ENCODE measurements around the gene TNF. TPM values are rescaled to one million over a fixed set of nuclear protein-coding genes. Genes with fewer than 3 reads are reported as not detected.

Gene TNF
- total RNA-seq, 1 experiment from 2014 or later = not detected

DNA sequence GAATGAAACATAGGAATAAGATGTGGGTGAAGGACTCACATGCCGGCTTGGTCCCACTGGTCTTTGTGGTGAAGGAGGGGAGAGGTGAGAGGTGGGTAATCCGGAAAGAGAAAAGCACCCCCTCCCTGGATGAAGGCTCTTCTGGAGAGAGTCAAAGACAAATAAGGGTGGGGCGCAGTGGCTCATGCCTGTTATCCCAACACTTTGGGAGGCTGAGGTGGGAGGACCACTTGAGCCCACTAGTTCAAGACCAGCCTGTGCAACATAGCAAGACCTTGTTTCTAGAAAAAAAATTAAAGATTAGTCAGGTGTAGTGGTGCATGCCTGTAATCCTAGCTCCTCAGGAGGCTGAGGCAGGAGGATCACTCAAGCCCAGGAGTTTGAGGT, 3.7 kb downstream of the TNF start:
- Mint-ChIP-seq H3K4me3 (peak overlapping the region in 1 of 2 experiments; percentile 31; a peak in 1 of 5 replicates), H3K9me3 (no peaks in the 10 kb centered on the region; a peak in 1 of 5 replicates), H3K4me1 (peaks cover 32 to 35% of the 10 kb centered on the region in 2 experiments), H3K27ac (no peak overlapping the region; a peak in 1 of 7 replicates), H3K27me3 (ENCODE audit: low read depth) (peaks cover 45% of the 10 kb centered on the region), H3K36me3 (ENCODE audit: insufficient read depth in 1 of 3, low read depth in 3 of 3) (no peaks in the 10 kb centered on the region)
- H3K27ac ChIP-seq (ENCODE audit: insufficient read length, low read depth, low read length) = no peak overlapping the region
- H3K18ac ChIP-seq (ENCODE audit: insufficient read length, low read depth, low read length) = no peak overlapping the region
- no peaks in the 10 kb centered on the region for H3K9me3 ChIP-seq (ENCODE audit: control insufficient read depth, low read depth, low read length)
- H3K4me1 ChIP-seq (ENCODE audit: insufficient read depth, low read length) = peaks cover 2% of the 10 kb centered on the region; the same call in 1 of the 2 replicates
- H2BK5ac ChIP-seq (ENCODE audit: insufficient read length, low read length) = no peak overlapping the region
- no peak overlapping the region for H3K9ac ChIP-seq (ENCODE audit: extremely low read depth, insufficient read length, low read length)
- no peaks in the 10 kb centered on the region for H3K79me2 ChIP-seq (ENCODE audit: insufficient read depth, low read length)
- H3K23ac ChIP-seq (ENCODE audit: insufficient read length, low read depth, low read length) = no peak overlapping the region
- H3K4me2 ChIP-seq (ENCODE audit: insufficient read depth, insufficient read length, low read length) = no peak overlapping the region
- no peak overlapping the region for H4K91ac ChIP-seq (ENCODE audit: insufficient read length, low read depth, low read length)
- no CpG with 5 or more reads among the region's 3 CpGs for WGBS (ENCODE audit: extremely low coverage, insufficient read length, low lambda C conversion rate)
- no peak overlapping the region for H2BK20ac ChIP-seq (ENCODE audit: low read depth, low read length, poor library complexity, severe bottlenecking)
- H2AK5ac ChIP-seq (ENCODE audit: insufficient read length, low read length) = no peak overlapping the region
- no peaks in the 10 kb centered on the region for H4K20me1 ChIP-seq (ENCODE audit: control insufficient read depth, insufficient read depth, insufficient read length)
- H3K4ac ChIP-seq (ENCODE audit: low read depth, low read length) = no peak overlapping the region
- H2BK120ac ChIP-seq (ENCODE audit: low read depth, low read length, poor library complexity, severe bottlenecking) = no peak overlapping the region
- DNase-seq = no peak
- TF ChIP-seq, protein P1, sequence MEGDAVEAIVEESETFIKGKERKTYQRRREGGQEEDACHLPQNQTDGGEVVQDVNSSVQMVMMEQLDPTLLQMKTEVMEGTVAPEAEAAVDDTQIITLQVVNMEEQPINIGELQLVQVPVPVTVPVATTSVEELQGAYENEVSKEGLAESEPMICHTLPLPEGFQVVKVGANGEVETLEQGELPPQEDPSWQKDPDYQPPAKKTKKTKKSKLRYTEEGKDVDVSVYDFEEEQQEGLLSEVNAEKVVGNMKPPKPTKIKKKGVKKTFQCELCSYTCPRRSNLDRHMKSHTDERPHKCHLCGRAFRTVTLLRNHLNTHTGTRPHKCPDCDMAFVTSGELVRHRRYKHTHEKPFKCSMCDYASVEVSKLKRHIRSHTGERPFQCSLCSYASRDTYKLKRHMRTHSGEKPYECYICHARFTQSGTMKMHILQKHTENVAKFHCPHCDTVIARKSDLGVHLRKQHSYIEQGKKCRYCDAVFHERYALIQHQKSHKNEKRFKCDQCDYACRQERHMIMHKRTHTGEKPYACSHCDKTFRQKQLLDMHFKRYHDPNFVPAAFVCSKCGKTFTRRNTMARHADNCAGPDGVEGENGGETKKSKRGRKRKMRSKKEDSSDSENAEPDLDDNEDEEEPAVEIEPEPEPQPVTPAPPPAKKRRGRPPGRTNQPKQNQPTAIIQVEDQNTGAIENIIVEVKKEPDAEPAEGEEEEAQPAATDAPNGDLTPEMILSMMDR (conservative IDR thresholded peaks at IDR 0.05) = no peak
- H4K8ac ChIP-seq (replicated peaks; ENCODE audit: insufficient read length, low read depth, low read length) = no peak overlapping the region
- no peak overlapping the region for H3K56ac ChIP-seq (ENCODE audit: insufficient read length, low read depth, low read length)
- H3T11ph ChIP-seq (ENCODE audit: low read length) = no peak overlapping the region
- H4K5ac ChIP-seq (ENCODE audit: insufficient read length, low read depth, low read length) = no peak overlapping the region
- H2BK15ac ChIP-seq (ENCODE audit: low read depth, low read length) = no peak overlapping the region
- no peak overlapping the region for H2AFZ ChIP-seq (ENCODE audit: low read length)
- no peak overlapping the region for H3K14ac ChIP-seq (ENCODE audit: insufficient read depth, low read length)
- no peaks in the 10 kb centered on the region for H3K27me3 ChIP-seq (ENCODE audit: insufficient read depth, low read length)
- no peak overlapping the region for H2BK12ac ChIP-seq (ENCODE audit: insufficient read length, low read depth, low read length)
- H3K79me1 ChIP-seq (ENCODE audit: insufficient read depth, low read depth, low read length, poor library complexity, severe bottlenecking) = no peaks in the 10 kb centered on the region
- peaks cover 11% of the 10 kb centered on the region for H3K23me2 ChIP-seq (ENCODE audit: insufficient read length, low read depth, low read length, poor library complexity, severe bottlenecking)
